Neuronal stem cell (in vitro differentiated cells): ENCODE results near the gene LPA.

Experiments
- DNase-seq: peaks from one replicate; pipeline ENCODE4 v3.0.0-alpha.2; 2013; ENCODE audit warnings: low spot score
- H2AFZ ChIP-seq: one replicate; pipeline ENCODE4 v1.6.1; 2013; ENCODE audit warnings: mild to moderate bottlenecking, low read length, inconsistent platforms
- H2AK5ac ChIP-seq: 2 replicates; pipeline ENCODE4 v1.6.1; 2013; ENCODE audit warnings: low read depth, mild to moderate bottlenecking, inconsistent platforms, low read length, moderate library complexity, mixed read lengths
- H2BK120ac ChIP-seq: 2 replicates; pipeline ENCODE4 v1.6.1; 2013; ENCODE audit warnings: low read depth, mild to moderate bottlenecking, inconsistent platforms, low read length, moderate library complexity, mixed read lengths
- H2BK12ac ChIP-seq: one replicate; pipeline ENCODE4 v1.6.1; 2013; ENCODE audit warnings: low read length, inconsistent platforms
- H2BK15ac ChIP-seq: 2 replicates; pipeline ENCODE4 v1.6.1; 2013; ENCODE audit warnings: mild to moderate bottlenecking, low read length, inconsistent platforms, mixed read lengths
- H2BK5ac ChIP-seq: one replicate; pipeline ENCODE4 v1.6.1; 2013; ENCODE audit warnings: inconsistent platforms, mild to moderate bottlenecking, low read length, moderate library complexity
- H3K14ac ChIP-seq: one replicate; pipeline ENCODE4 v1.6.1; 2013; ENCODE audit warnings: low read length, inconsistent platforms
- H3K18ac ChIP-seq: 2 replicates; pipeline ENCODE4 v1.6.1; 2013; ENCODE audit warnings: low read length, inconsistent platforms
- H3K23ac ChIP-seq: 2 replicates; pipeline ENCODE4 v1.6.1; 2013; ENCODE audit warnings: low read depth, mild to moderate bottlenecking, mixed read lengths, low read length, inconsistent platforms; ENCODE audit not compliant: poor library complexity
- H3K27ac ChIP-seq: replicated peaks from 3 replicates; pipeline ENCODE4 v1.5.1; 2013; ENCODE audit warnings: low read length, inconsistent platforms
- H3K27me3 ChIP-seq, 3 experiments: 2 replicates each; pipeline ENCODE4 v1.6.1; 2013; ENCODE audit warnings: low read length in 3 of 3, mild to moderate bottlenecking in 2 of 3, inconsistent platforms in 1 of 3, low read depth in 1 of 3, mixed read lengths in 1 of 3, moderate library complexity in 1 of 3; ENCODE audit not compliant: control insufficient read depth in 3 of 3, insufficient read depth in 3 of 3
- H3K36me3 ChIP-seq, 2 donors: replicated peaks in 1 of 2; 2 replicates each; pipeline ENCODE4 v1.6.1; 2013; ENCODE audit warnings: low read length in 2 of 2; ENCODE audit not compliant: control insufficient read depth in 2 of 2, insufficient read depth in 2 of 2
- H3K4ac ChIP-seq: 2 replicates; pipeline ENCODE4 v1.6.1; 2013; ENCODE audit warnings: inconsistent platforms, mild to moderate bottlenecking, low read length, moderate library complexity
- H3K4me1 ChIP-seq, 2 donors: 1 replicate in 1 of 2; 2 replicates in 1 of 2; pipeline ENCODE4 v1.6.1; 2013; ENCODE audit warnings: low read length in 2 of 2, low read depth in 1 of 2; ENCODE audit not compliant: control insufficient read depth in 2 of 2, insufficient read depth in 1 of 2
- H3K4me2 ChIP-seq: one replicate; pipeline ENCODE4 v1.6.1; 2013; ENCODE audit warnings: mild to moderate bottlenecking, low read length, inconsistent platforms; ENCODE audit not compliant: insufficient read depth, poor library complexity, severe bottlenecking
- H3K4me3 ChIP-seq, 2 donors: 2 replicates each; pipeline ENCODE4 v1.5.1; 2013; ENCODE audit warnings: low read length in 2 of 2, mild to moderate bottlenecking in 2 of 2, inconsistent platforms in 1 of 2, moderate library complexity in 1 of 2
- H3K79me1 ChIP-seq: one replicate; pipeline ENCODE4 v1.6.1; 2013; ENCODE audit warnings: low read depth, mild to moderate bottlenecking, inconsistent platforms, low read length, moderate library complexity
- H3K9ac ChIP-seq: one replicate; pipeline ENCODE4 v1.6.1; 2013; ENCODE audit warnings: mild to moderate bottlenecking, low read depth, low read length, inconsistent platforms; ENCODE audit not compliant: poor library complexity
- H3K9me3 ChIP-seq, 2 donors: replicated peaks in 1 of 2; 2 replicates each; pipeline versions ENCODE3 to v1.6.1; 2013; ENCODE audit warnings: low read length in 2 of 2, mild to moderate bottlenecking in 2 of 2, inconsistent platforms in 1 of 2, low read depth in 1 of 2, mixed read lengths in 1 of 2, moderate library complexity in 1 of 2; ENCODE audit not compliant: control insufficient read depth in 2 of 2, insufficient read depth in 1 of 2
- H4K8ac ChIP-seq: one replicate; pipeline ENCODE4 v1.6.1; 2013; ENCODE audit warnings: low read depth, mild to moderate bottlenecking, inconsistent platforms, low read length, moderate library complexity
- H4K91ac ChIP-seq: one replicate; pipeline ENCODE4 v1.6.1; 2013; ENCODE audit warnings: low read length, low read depth, mild to moderate bottlenecking, inconsistent platforms; ENCODE audit not compliant: poor library complexity
- WGBS, 2 donors: extraction: QIAGEN DNeasy Blood & Tissue Kit; methylation state at CpG; one replicate each; pipeline ENCODE4 v1.1.7; 2013; ENCODE audit warnings: missing lambda C conversion rate in 2 of 2, mixed read lengths in 1 of 2; ENCODE audit not compliant: insufficient read length in 2 of 2, insufficient replicate concordance in 1 of 2; ENCODE audit errors: extremely low coverage in 2 of 2; 5-methylcytosine and 5-hydroxymethylcytosine counted together

The LPA gene

DNA sequence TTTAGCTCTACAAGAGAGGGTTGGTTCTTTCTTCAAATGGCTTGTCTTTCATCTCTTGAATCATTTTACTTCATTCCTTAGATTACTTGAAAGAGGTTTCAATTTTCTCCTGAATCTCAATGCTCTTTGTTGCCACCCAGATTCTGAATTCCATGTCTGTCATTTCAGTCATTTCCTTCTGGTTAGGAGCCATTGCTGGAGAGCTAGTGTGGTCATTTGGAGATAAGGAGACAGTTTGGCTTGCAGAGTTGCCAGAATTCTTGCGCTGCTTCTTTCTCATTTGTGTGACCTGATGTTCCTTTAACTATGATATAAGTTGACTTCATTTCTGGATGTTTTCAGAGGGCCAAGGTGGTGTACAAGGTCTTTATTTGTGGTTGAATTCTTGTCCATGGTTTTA lies 158.1 kb downstream of the LPA start:
- Histone ChIP-seq H3K27me3 (no peaks in the 10 kb centered on the region), H2AK5ac (no peak overlapping the region), H3K4me2 (no peak overlapping the region), H3K27ac (no peak overlapping the region), H3K4me1 (no peaks in the 10 kb centered on the region), H3K23ac (no peak overlapping the region), H2BK12ac (no peak overlapping the region), H3K4me3 (no peak overlapping the region), H2BK5ac (no peak overlapping the region), H3K79me1 (no peaks in the 10 kb centered on the region), H3K36me3 (no peaks in the 10 kb centered on the region), H3K9ac (no peak overlapping the region), H3K18ac (no peak overlapping the region), H2BK15ac (no peak overlapping the region), H4K8ac (no peak overlapping the region), H3K4ac (no peak overlapping the region), H4K91ac (no peak overlapping the region), H2BK120ac (no peak overlapping the region), H3K9me3 (no peaks in the 10 kb centered on the region), H3K14ac (no peak overlapping the region), H2AFZ (no peak overlapping the region)
- no peak for DNase-seq
- WGBS, 2 donors: no CpG with 5 or more reads among the region's 1 CpG

DNA sequence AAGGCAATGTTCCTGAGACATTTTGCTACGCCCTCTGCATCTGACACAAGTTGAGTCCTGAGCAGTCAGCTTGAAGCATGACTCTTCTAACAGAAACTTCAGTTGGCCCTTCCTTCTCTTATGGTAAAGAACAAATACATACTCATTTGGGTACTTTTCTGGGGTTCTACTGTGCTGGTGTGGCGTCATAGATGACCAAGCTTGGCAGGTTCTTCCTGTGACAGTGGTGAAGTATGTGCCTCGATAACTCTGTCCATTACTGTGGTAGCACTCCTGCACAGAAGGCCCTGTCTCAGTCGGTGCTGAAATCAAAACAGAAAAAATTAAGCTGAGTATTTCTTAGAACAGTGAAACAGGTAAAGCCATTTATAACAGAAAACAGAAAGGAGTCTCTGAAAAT lies 163.4 kb downstream of the LPA start:
- Histone ChIP-seq H3K36me3 (no peaks in the 10 kb centered on the region), H3K27me3 (no peaks in the 10 kb centered on the region), H4K91ac (no peak overlapping the region), H2AK5ac (no peak overlapping the region), H3K4me3 (no peak overlapping the region), H2BK120ac (no peak overlapping the region), H2BK12ac (no peak overlapping the region), H3K4ac (no peak overlapping the region), H4K8ac (no peak overlapping the region), H3K4me1 (no peaks in the 10 kb centered on the region), H3K4me2 (no peak overlapping the region), H2AFZ (no peak overlapping the region), H3K9me3 (no peaks in the 10 kb centered on the region), H3K14ac (no peak overlapping the region), H2BK5ac (no peak overlapping the region), H3K23ac (no peak overlapping the region), H2BK15ac (no peak overlapping the region), H3K18ac (no peak overlapping the region), H3K79me1 (no peaks in the 10 kb centered on the region), H3K9ac (no peak overlapping the region), H3K27ac (no peak overlapping the region)
- no peak for DNase-seq
- no CpG with 5 or more reads among the region's 4 CpGs for WGBS, 2 donors

GRCh38 chr6:160494576-160494975 lies 169.5 kb downstream of the LPA start:
- Histone ChIP-seq H3K9ac (no peak overlapping the region), H3K27ac (no peak overlapping the region), H4K8ac (no peak overlapping the region), H2BK5ac (no peak overlapping the region), H3K36me3 (no peaks in the 10 kb centered on the region), H3K23ac (no peak overlapping the region), H4K91ac (no peak overlapping the region), H3K4me3 (no peak overlapping the region), H3K9me3 (no peaks in the 10 kb centered on the region), H3K18ac (no peak overlapping the region), H3K4me1 (no peaks in the 10 kb centered on the region), H2BK12ac (no peak overlapping the region), H3K4ac (no peak overlapping the region), H2BK15ac (no peak overlapping the region), H3K14ac (no peak overlapping the region), H3K27me3 (no peaks in the 10 kb centered on the region), H2AK5ac (no peak overlapping the region), H2BK120ac (no peak overlapping the region), H2AFZ (no peak overlapping the region), H3K4me2 (no peak overlapping the region), H3K79me1 (no peaks in the 10 kb centered on the region)
- DNase-seq: no peak
- no CpG with 5 or more reads among the region's 3 CpGs for WGBS, 2 donors

- Histone ChIP-seq H2BK5ac (no peak overlapping the region), H3K9me3 (no peaks in the 10 kb centered on the region), H2BK15ac (no peak overlapping the region), H3K14ac (no peak overlapping the region), H3K23ac (no peak overlapping the region), H3K9ac (no peak overlapping the region), H2BK12ac (no peak overlapping the region), H3K18ac (no peak overlapping the region), H3K27me3 (no peaks in the 10 kb centered on the region), H2AK5ac (no peak overlapping the region), H3K4me2 (no peak overlapping the region), H4K8ac (no peak overlapping the region), H2BK120ac (no peak overlapping the region), H3K4me3 (no peak overlapping the region), H3K79me1 (no peaks in the 10 kb centered on the region), H3K4ac (no peak overlapping the region), H3K4me1 (no peaks in the 10 kb centered on the region), H3K36me3 (no peaks in the 10 kb centered on the region), H4K91ac (no peak overlapping the region), H3K27ac (no peak overlapping the region), H2AFZ (no peak overlapping the region)
- no CpG with 5 or more reads among the region's 1 CpG for WGBS, 2 donors
- no peak for DNase-seq
Measured at GRCh38 chr6:160489091-160489490, 175.0 kb downstream of the LPA start.
